Measurements from ENCODE around the gene PUM2.
"Not testable (repeated sequence)": the region's sequence is repeated elsewhere in the genome, so short reads cannot be mapped to it uniquely, and the experiment has no call there.

PUM2 gene

DNA sequence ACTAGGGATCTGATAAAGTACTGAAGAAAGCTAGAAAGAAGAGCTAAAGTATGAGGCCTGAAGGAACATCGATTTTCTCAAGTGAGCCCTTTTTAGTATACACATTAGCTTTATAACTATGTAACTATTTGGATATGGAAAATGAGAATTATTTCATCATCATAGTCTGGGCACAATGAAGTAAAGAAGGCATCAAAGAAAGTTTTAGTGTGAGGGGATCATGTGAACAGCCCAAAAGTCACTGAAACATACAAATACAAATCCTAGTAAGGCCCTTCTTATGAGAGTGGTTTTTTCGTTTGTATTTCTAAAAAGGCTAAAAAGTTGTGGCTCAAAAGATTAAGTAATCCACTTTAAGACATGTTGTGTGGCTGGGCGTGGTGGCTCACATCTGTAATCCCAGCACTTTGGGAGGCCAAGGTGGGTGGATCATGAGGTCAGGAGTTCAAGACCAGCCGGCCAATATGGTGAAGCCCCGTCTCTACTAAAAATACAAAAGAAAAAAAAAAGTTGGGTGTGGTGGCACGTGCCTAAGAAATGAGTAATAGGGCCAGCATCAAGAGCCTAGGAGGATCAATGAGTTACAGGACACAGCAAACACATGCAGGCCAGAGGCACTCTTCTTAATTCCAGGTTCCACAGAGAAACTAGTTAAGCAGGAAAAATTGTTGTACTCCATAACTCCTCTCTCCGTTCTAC, 61.9 kb downstream of the PUM2 start:
- no peak for DNase-seq

DNA sequence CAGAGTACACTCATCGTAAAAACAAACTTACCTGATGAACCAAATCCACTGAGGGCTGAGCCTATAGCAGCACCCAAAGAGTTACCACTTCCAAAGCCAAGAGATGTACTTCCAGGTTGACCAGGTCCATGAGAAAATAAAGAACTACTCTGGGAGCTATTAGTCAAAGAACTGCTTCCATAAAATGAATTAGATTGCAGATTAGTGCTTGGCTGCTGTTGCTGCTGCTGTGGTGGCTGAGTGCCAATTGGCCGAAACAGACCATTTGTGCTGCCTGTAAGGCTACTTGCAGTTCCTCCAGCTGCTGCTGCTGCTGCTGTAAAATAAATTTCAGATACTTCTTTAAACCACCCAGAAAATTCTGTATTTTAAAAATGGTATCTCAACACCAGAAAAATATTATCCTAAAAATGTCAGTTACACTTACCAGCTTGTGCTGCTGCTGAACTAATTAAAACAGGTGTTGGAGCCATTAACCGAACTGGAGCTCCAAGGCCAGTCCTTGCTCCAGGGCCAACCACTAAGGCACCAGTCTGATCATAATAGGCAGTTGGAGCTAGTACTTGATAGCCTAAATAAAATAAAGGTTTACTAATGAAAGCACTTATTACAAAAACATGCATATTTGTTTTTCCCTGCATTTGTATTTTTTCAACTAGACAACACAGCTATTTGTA, 67.6 kb downstream of the PUM2 start:
- no peak for DNase-seq

DNA sequence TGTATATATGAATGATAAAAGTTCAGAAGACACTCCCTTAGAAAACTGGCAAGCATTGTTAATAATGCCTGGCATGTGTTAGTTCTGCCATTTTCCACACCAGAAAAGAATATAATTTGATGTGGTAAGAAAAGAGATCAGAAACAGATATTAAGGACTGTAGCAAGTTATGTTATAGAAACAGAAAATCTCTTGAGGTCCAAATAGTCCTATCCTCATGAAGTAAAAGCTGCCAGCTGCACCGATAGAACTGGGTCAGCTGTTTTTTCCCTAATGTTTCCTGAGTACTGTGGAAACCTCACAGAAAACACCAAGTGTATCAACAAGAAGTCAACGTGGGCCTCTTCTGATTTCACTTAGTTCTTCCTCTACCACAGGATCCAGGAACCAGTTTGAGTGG, 68.8 kb downstream of the PUM2 start:
- DNase-seq: no peak

GRCh38 chr2:20273042-20273441, 77.6 kb downstream of the PUM2 start:
- DNase-seq: no peak

DNA sequence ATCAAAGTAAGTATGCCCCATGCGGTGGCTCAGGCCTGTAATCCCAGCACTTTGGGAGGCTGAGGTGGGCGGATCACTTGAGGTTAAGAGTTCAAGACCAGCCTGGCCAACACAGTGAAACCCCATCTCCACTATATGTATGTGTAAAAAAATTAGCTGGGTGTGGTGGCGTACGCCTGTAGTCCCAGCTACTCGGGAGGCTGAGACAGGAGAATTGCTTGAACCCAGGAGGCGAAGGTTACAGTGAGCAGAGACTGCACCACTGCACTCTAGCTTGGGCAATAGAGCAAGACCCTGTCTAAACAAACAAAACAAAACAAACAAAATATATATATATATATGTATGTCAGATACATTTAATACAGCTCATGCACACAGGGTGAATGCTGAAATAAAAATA, 82.3 kb downstream of the PUM2 start:
- DNase-seq: not testable (repeated sequence)

DNA sequence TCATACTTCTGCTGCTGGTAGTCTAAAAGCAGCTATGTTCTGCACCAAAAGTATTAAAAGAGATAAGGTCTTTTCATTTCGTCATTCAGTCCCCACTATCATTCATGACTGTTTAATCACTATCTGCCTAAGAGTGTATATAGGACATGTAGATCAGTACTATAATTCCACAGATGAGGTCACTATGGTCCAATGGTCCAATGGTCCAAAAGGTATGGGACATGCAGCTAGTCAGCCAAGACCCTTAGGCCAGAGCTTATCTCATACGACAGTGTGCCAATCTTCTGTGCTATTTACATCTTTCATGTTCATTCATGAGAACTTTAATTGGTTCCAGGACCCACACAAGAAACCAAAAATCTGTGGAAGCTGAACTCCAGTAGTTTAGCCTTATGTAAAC, 83.1 kb downstream of the PUM2 start:
- DNase-seq: no peak

DNA sequence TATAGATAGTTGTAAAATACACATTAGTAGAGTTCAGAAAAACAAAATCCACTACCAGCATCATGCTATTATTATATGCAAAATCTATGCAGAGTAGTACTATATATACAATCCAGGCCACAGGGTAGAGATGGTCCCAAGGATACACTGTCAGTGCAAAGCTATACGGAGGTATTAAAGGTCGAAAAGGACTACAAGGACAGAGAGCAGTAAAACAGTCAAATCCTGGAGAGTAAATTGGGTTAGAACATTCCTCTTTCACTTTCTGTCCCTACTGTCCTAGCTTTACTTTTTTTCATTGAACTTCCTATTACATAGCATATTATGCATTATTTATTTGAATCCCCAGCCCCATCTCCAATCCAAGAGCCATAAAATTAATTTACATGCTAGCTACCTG, 86.0 kb downstream of the PUM2 start:
- DNase-seq: no peak

DNA sequence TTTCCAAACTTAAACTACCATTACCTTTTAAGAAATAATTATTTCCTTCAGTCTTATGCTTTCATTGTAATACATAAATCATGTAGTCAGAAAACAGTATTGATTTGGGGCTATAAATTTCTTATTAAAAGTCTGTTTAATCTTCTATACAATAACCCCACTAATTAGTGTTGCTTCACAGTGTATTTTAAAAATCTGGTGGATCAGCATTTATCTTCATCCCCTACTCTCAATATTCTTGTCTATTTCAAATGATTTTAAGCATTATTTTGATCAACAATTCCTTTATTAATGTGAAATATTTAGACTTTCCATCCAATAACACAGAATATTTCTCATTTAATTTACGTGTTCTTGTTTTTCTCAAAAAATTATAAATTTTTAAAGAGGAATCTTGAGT, 93.2 kb downstream of the PUM2 start:
- DNase-seq: no peak

DNA sequence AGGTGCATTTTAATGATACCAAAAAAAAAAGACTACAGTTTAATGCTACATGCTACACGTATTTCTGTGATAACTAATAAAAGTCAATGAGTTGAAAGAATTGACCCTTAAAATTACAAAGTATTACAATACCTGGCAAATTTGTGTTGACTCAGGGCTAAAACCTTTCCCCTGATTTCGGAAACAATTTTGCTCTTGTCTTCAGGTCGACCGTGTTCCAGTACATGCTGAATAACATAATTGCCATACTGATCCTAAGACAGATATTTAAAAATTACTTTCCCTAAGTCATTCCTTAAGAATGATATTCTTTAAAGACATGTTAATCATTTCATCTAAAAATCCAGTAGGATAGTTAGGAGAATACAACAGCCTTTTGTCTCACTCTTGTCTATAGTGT, 95.9 kb downstream of the PUM2 start:
- DNase-seq: no peak

GRCh38 chr2:20250436-20250835, 100.2 kb downstream of the PUM2 start:
- DNase-seq: no peak

GRCh38 chr2:20249170-20249569, 101.5 kb downstream of the PUM2 start:
- DNase-seq: no peak

DNA sequence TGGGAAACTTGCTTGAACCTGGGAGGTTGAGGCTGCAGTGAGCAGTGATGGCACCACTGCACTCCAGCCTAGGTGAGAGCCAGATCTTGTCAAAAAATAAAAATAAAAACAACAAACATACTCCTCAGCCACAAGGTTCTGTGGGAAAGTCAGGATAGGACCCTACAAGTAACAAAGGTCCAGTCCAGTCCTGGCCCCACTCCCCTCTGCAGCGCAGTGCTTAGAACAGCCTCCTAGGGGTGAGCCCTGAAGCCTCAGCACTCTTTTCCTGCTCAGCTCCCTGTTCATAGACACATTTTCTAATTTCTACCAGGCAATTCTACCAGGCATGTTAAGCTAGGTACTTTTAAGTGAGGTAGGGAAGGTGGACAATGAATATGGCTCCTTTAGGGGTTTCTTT, 103.6 kb downstream of the PUM2 start:
- DNase-seq: no peak

DNA sequence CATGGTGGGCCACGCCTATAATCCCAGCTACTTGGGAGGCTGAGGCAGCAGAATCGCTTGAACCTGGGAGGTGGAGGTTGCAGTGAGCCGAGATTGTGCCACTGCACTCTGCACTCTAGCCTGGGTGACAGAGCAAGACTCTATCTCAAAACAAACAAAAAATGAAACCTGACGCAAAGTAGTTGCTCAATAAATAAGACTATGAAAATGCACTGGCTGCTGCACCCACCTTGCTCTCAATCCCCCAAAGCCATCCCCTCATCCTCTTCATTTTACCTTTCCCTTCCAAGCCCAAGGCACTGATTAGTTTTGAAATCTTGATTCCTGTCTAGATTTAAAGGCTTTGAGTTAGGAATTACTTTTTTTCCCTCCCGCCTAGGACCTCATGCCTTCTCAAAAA, 107.0 kb downstream of the PUM2 start:
- DNase-seq: not testable (repeated sequence)

DNA sequence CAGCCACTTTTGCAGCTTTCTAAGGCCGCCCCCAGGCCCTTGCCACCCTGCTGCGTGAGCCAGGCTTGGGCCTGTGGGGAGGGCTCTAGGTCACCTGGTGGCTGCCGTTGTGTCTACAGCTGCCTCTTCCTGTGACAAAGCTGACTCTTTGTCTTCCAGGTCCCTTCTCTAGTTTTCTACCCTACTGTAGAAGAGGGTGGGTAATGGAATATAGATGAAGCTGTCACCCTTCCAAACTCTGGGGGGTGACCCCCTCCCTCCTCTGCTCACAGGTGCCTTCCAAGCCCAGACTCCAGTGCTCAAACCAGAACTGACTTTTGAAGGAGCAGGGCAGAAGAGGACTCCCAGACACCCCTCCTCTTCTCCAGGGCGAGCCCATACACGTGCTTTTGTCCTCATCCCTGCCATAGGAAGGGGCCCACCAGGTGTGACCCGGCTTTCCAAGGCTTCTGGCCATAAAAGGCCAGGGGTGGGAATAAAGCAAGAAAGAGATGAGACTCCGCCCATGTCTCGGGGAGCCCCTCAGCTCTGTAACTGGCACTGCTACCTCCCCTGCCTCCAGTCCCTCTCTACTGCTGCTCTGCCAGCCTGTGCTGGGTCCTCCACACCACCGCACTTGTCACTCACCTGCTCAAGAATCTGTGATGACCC, 107.8 kb downstream of the PUM2 start:
- DNase-seq: no peak

DNA sequence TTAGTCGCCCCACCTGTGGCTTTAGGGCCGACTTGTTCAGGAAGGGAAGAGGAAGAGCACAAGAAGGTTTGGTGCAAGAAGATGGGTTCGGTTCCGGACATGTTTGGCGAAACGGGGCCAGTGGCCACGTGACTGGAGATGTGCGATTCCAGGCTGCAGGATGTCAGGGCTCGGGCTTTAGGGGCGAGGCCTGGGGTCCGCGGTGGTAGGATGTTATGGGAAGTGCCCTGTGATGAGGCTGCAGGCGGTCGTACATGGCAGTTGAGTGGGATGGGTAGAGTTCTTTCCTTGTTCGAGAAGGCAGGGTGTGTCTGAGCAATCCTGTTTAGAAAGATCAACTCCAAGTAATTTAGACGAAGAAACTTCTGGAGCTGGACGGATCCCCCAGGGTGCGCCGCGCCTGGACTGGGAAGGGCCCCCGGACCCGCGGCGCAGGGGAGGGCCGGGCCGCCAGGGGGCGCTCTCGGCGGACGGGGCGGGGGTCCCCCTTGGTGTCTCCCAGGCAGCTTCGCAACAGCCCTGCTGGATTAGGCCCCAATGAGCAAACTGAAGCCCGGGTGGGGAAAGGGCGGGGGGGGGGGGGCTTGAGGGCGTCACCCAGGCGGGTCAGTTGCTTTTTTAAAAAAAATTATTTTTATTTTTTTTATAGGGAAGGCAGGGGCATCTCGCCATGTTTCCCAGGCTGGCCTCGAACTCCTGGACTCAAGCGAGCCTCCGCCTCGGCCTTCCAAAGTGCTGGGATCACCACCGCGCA, 108.5 kb downstream of the PUM2 start:
- DNase-seq: peak; percentile 58

GRCh38 chr2:20240291-20240690, 110.4 kb downstream of the PUM2 start:
- not testable (repeated sequence) for DNase-seq

DNA sequence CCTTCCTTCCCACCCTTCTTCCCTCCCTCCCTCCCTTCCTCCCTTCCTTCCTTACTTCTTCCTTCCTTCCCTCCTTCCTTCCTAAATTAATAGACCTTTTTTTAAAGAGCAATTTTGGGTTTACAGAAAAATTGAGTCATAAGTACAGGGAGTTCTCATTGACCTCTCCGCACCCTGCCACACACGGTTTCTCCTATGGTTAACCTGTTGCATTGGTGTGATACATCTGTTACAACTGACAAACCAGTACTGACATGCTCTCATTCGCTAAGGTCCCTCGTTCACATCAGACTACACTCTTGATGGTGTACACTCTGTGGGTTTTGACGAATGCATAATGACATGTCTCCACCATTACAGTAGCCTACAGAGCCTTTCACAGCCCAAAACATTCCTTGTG, 114.1 kb downstream of the PUM2 start:
- DNase-seq: no peak

GRCh38 chr2:20235655-20236305, 114.9 kb downstream of the PUM2 start:
- DNase-seq: no peak

DNA sequence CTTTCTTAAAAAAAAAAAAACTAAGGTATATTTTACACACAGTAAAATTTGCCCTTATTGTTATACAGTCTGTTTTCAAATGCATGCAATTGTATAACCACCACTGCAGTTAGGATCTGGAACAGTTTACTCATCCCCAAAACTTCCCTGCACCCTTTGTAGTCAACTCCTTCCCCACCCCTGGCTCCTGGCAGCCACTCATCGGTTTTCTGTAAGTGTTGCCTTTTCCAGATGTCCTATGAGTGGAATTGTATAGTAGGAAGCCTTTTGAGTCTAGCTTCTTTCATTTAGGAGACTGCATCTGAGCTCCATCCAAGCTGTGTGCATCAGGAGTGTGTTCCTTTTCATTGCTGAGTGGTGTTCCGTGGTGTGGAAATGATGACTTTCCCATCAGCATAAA, 116.0 kb downstream of the PUM2 start:
- not testable (repeated sequence) for DNase-seq

GRCh38 chr2:20232837-20233207, 117.8 kb downstream of the PUM2 start:
- no peak for DNase-seq

GRCh38 chr2:20231598-20232026, 119.0 kb downstream of the PUM2 start:
- DNase-seq: no peak

GRCh38 chr2:20231159-20231558, 119.5 kb downstream of the PUM2 start:
- no peak for DNase-seq

DNA sequence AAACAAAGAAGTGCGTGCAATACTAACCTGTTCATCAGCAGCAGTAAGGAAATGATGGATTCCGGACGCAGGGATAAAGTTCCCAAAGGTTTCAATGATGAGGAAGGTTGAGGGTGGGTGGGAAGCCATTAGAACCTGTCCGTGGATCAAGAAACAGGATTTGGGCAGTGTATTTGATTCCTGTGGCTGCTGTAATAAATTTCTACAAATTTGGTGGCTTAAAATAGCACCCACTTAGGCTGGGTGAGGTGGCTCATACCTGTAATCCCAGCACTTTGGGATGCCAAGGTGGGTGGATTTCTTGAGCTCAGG, 120.6 kb downstream of the PUM2 start:
- no peak for DNase-seq
